Sigmoid colon (tissue), 7 donors: ENCODE results near the gene B3GNT3. TPM values are rescaled to one million over a fixed set of nuclear protein-coding genes. Genes with fewer than 3 reads are reported as not detected.
"Not testable (repeated sequence)": the region's sequence is repeated elsewhere in the genome, so short reads cannot be mapped to it uniquely, and the experiment has no call there.

Source experiments
- DNase-seq: peaks from one replicate; pipeline ENCODE4 v3.0.0-alpha.2; 2019
- H3K27ac ChIP-seq, 4 donors: fragments of 200-600 bp; sonication (generic); one replicate each; pipeline ENCODE4 v1.5.1; 2016 to 2019; ENCODE audit warnings: mild to moderate bottlenecking in 1 of 4
- H3K27me3 ChIP-seq, 3 donors: fragments of 200-600 bp; sonication (generic); one replicate each; pipeline ENCODE4 v1.5.1; 2019; ENCODE audit warnings: mild to moderate bottlenecking in 1 of 3
- H3K36me3 ChIP-seq, 4 donors: fragments of 200-600 bp; sonication (generic); one replicate each; pipeline ENCODE4 v1.5.1; 2016 to 2019
- H3K4me1 ChIP-seq, 4 donors: fragments of 200-600 bp; sonication (generic); one replicate each; pipeline ENCODE4 v1.5.1; 2017 to 2019
- H3K4me3 ChIP-seq, 4 donors: fragments of 200-600 bp; sonication (generic); one replicate each; pipeline ENCODE4 v1.5.1; 2017 to 2019; ENCODE audit warnings: mild to moderate bottlenecking in 2 of 4, moderate library complexity in 1 of 4
- H3K9me3 ChIP-seq, 4 donors: fragments of 200-600 bp in 3 of 4; sonication (generic) in 3 of 4; one replicate each; pipeline versions ENCODE4 v1.5.1 to v1.6.1; 2013 to 2019
- EP300 ChIP-seq, 4 donors: sonication (generic); formaldehyde crosslinking; IDR thresholded peaks; one replicate each; pipeline ENCODE4 v1.6.1; 2017; ENCODE audit warnings: antibody characterized with exemption in 4 of 4
- POLR2A ChIP-seq, 2 donors: fragments of 450-650 bp; IDR thresholded peaks; one replicate each; pipeline ENCODE4 v1.6.1; 2016; ENCODE audit warnings: antibody characterized with exemption in 2 of 2, mild to moderate bottlenecking in 2 of 2, moderate library complexity in 2 of 2
- POLR2AphosphoS5 ChIP-seq, 4 donors: sonication (generic); formaldehyde crosslinking; IDR thresholded peaks; one replicate each; pipeline ENCODE4 v1.6.1; 2017; ENCODE audit warnings: antibody characterized with exemption in 4 of 4
- WGBS, 2 donors: extraction: QIAGEN DNeasy Blood & Tissue Kit; methylation state at CpG; one replicate each; pipeline ENCODE4 v1.1.7; 2013; 5-methylcytosine and 5-hydroxymethylcytosine counted together
- intact Hi-C: fragments of 100-400 bp; cut with DNase I; formaldehyde crosslinking; loops from one replicate; pipeline ENCODE4 v1.15.1; 2023
- polyA plus RNA-seq, 3 donors: library from polyadenylated mRNA; stranded (reverse); fragments of 200-250 nt; gene quantifications; one replicate each; pipeline ENCODE4 v1.2.3, GENCODE V29; 2013
- total RNA-seq, 4 donors: library from RNA; depleted of rRNA; stranded (reverse); fragments of >200 nt; gene quantifications; one replicate each; pipeline ENCODE4 v1.1.0, GENCODE V29; 2016
- TF ChIP-seq, protein P1 (sequence below), 4 experiments: fragments of 450-650 bp in 3 of 4; fragments of 200-600 bp in 1 of 4; IDR thresholded peaks; one replicate each; pipeline ENCODE4 v1.5.1; 2016 to 2019; ENCODE audit warnings: antibody characterized with exemption in 4 of 4, mild to moderate bottlenecking in 3 of 4, moderate library complexity in 2 of 4
- donor health status: healthy with polysubstance abuse.
- donor health status: Bipolar disorder and iron deficiency.
- donor health status: healthy.

The B3GNT3 gene
- total and polyA plus RNA-seq, 7 donors = 0.55 to 72.3 (median 27.9) TPM; not detected in 3

- peaks cover 0 to 21% (median 0%) of the 10 kb centered on the region in 3 donors for H3K27me3 ChIP-seq
- intact Hi-C loops = no loop called here
- H3K4me1 ChIP-seq = no peaks in the 10 kb centered on the region
- H3K27ac ChIP-seq = no peak overlapping the region
- DNase-seq = no peak
- no peak overlapping the region for H3K4me3 ChIP-seq
- 96% methylated on average over 4 of the region's 4 CpGs for WGBS, 2 donors
- no peak for TF ChIP-seq EP300 (IDR thresholded peaks at IDR 0.05)
- TF ChIP-seq POLR2A (IDR thresholded peaks at IDR 0.05) = no peak
- no peak for TF ChIP-seq POLR2AphosphoS5 (IDR thresholded peaks at IDR 0.05)
- TF ChIP-seq, protein P1, sequence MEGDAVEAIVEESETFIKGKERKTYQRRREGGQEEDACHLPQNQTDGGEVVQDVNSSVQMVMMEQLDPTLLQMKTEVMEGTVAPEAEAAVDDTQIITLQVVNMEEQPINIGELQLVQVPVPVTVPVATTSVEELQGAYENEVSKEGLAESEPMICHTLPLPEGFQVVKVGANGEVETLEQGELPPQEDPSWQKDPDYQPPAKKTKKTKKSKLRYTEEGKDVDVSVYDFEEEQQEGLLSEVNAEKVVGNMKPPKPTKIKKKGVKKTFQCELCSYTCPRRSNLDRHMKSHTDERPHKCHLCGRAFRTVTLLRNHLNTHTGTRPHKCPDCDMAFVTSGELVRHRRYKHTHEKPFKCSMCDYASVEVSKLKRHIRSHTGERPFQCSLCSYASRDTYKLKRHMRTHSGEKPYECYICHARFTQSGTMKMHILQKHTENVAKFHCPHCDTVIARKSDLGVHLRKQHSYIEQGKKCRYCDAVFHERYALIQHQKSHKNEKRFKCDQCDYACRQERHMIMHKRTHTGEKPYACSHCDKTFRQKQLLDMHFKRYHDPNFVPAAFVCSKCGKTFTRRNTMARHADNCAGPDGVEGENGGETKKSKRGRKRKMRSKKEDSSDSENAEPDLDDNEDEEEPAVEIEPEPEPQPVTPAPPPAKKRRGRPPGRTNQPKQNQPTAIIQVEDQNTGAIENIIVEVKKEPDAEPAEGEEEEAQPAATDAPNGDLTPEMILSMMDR (IDR thresholded peaks at IDR 0.05) = no peak
- no peaks in the 10 kb centered on the region for H3K36me3 ChIP-seq
- no peaks in the 10 kb centered on the region for H3K9me3 ChIP-seq
Measured at GRCh38 chr19:17772172-17772571, 22.8 kb upstream of the B3GNT3 start.

GRCh38 chr19:17775245-17775927 is 19.6 kb upstream of the B3GNT3 start:
- Histone ChIP-seq H3K4me1 (peaks cover 0 to 9% (median 6%) of the 10 kb centered on the region in 4 donors), H3K27me3 (peaks cover 7 to 52% (median 21%) of the 10 kb centered on the region in 3 donors), H3K27ac (no peak overlapping the region), H3K36me3 (no peaks in the 10 kb centered on the region), H3K9me3 (no peaks in the 10 kb centered on the region), H3K4me3 (no peak overlapping the region)
- 72 to 77% methylated on average over 16 of the region's 16 CpGs for WGBS, 2 donors
- intact Hi-C loops = no loop called here
- no peak for DNase-seq
- no peak for TF ChIP-seq POLR2A (IDR thresholded peaks at IDR 0.05)
- TF ChIP-seq, protein P1 (IDR thresholded peaks at IDR 0.05) = peak in 2 of 4 experiments; percentile 16

GRCh38 chr19:17775991-17776803 is 18.7 kb upstream of the B3GNT3 start:
- intact Hi-C loops = no loop called here
- WGBS, 2 donors = 64 to 66% methylated on average over 27 of the region's 27 CpGs
- H3K36me3 ChIP-seq = no peaks in the 10 kb centered on the region

GRCh38 chr19:17777840-17778239 is 17.1 kb upstream of the B3GNT3 start:
- DNase-seq, H3K4me3 ChIP-seq, H3K9me3 ChIP-seq, H3K36me3 ChIP-seq, intact Hi-C loops, H3K4me1 ChIP-seq, H3K27ac ChIP-seq: not testable (repeated sequence)
- 69 to 84% methylated on average over 10 of the region's 10 CpGs for WGBS, 2 donors
- peaks cover 7 to 73% (median 27%) of the 10 kb centered on the region in 3 donors for H3K27me3 ChIP-seq

More at GRCh38 chr19:17775991-17776803, 18.7 kb upstream of the B3GNT3 start:
- TF ChIP-seq, protein P1 (IDR thresholded peaks at IDR 0.05) = no peak
- TF ChIP-seq POLR2AphosphoS5 (IDR thresholded peaks at IDR 0.05) = no peak
- no peak for TF ChIP-seq EP300 (IDR thresholded peaks at IDR 0.05)
- no peak for TF ChIP-seq POLR2A (IDR thresholded peaks at IDR 0.05)
- Histone ChIP-seq H3K9me3 (no peaks in the 10 kb centered on the region), H3K27me3 (peaks cover 7 to 60% (median 24%) of the 10 kb centered on the region in 3 donors), H3K4me1 (peaks cover 0 to 9% (median 6%) of the 10 kb centered on the region in 4 donors), H3K27ac (no peak overlapping the region), H3K4me3 (no peak overlapping the region)
- no peak for DNase-seq

DNA sequence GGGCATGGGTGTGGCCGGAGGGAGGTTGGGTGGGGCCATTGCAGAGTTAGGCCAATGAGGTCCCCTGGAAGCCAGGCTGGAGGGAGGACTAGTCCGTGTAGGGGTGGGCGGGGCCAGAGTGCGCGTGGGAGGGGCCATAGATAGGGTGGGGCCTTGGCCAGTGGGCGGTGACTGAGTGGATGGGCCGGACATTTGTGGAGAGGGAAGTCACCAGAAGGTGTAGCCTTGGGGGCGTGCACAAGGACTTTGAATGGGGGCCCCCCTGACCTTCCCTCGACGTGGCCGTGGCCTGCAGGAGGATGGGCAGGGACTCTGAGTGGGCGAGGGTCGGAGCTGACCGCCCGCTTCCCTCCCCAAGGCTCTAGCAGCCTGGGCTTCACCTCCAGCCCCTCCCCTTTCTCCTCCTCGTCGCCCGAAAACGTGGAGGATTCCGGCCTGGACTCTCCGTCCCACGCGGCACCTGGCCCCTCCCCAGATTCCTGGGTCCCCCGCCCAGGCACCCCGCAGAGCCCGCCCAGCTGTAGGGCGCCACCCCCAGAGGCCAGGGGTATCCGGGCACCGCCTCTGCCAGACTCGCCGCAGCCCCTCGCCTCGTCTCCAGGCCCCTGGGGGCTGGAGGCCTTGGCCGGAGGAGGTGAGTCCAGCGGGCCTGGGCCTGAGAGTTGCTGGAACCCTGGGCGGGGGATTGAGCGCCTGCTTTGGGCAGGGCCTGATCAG is 16.5 kb upstream of the B3GNT3 start:
- no peaks in the 10 kb centered on the region for H3K9me3 ChIP-seq
- TF ChIP-seq, protein P1 (IDR thresholded peaks at IDR 0.05) = no peak
- TF ChIP-seq POLR2A (IDR thresholded peaks at IDR 0.05) = no peak
- TF ChIP-seq POLR2AphosphoS5 (IDR thresholded peaks at IDR 0.05) = no peak
- no peak for TF ChIP-seq EP300 (IDR thresholded peaks at IDR 0.05)
- WGBS, 2 donors = 7 to 39% methylated on average over 37 of the region's 37 CpGs
- H3K36me3 ChIP-seq = no peaks in the 10 kb centered on the region
- intact Hi-C loops = no loop called here
- H3K4me3 ChIP-seq = peak overlapping the region in 2 of 4 donors; percentile 0 to 20
- peaks cover 7 to 73% (median 27%) of the 10 kb centered on the region in 3 donors for H3K27me3 ChIP-seq
- H3K4me1 ChIP-seq = peaks cover 0 to 9% (median 6%) of the 10 kb centered on the region in 4 donors
- no peak overlapping the region for H3K27ac ChIP-seq
- no peak for DNase-seq
